GM10266 (cell line): Measurements from ENCODE around the gene ADAMTS17.

Experiments
- DNase-seq: peaks from one replicate; pipeline ENCODE4 v3.0.0; 2012; ENCODE audit errors: extremely low spot score
- TF ChIP-seq, protein P1 (sequence below): IDR thresholded peaks from 2 replicates; pipeline ENCODE4 v1.5.1; 2012; ENCODE audit warnings: mild to moderate bottlenecking, low read depth; ENCODE audit not compliant: control insufficient read depth, insufficient read depth; ENCODE audit errors: missing control alignments

The ADAMTS17 gene

GRCh38 chr15:99993262-99993661 lies 348.5 kb downstream of the ADAMTS17 start:
- TF ChIP-seq, protein P1, sequence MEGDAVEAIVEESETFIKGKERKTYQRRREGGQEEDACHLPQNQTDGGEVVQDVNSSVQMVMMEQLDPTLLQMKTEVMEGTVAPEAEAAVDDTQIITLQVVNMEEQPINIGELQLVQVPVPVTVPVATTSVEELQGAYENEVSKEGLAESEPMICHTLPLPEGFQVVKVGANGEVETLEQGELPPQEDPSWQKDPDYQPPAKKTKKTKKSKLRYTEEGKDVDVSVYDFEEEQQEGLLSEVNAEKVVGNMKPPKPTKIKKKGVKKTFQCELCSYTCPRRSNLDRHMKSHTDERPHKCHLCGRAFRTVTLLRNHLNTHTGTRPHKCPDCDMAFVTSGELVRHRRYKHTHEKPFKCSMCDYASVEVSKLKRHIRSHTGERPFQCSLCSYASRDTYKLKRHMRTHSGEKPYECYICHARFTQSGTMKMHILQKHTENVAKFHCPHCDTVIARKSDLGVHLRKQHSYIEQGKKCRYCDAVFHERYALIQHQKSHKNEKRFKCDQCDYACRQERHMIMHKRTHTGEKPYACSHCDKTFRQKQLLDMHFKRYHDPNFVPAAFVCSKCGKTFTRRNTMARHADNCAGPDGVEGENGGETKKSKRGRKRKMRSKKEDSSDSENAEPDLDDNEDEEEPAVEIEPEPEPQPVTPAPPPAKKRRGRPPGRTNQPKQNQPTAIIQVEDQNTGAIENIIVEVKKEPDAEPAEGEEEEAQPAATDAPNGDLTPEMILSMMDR, result no peak
- DNase-seq, result no peak

DNA sequence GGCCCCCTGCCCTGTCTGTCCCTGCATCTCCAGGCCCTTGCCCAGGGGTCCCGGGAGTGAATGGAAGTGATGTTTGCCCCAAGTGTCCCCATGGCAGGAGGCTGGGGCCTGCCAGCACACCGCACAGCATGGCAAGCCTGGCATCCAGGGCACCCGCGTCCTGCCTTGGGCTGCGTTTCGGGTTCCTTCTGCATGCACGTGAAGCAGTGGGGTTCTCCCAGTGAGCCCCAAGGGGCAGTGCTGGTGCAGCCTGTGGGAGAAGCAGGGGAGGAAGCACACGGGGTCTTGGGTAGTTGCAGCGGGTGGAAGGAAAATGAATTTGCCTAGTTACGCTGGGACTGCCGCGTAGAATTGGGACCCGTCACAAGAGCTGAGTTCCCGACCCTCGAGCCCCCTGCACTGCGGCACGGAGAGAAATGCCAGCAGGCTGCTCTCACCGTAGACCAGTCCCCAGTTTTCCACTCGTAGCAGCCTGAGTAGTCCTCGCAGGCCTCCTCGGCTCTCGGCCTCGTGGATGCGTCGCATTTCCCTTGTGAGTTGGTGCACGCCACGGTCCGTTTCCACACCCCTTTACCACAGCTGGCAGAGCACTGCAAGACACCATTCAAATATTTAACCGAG lies 349.1 kb downstream of the ADAMTS17 start:
- DNase-seq, result no peak
- TF ChIP-seq, protein P1, result no peak

- DNase-seq, result no peak
- TF ChIP-seq, protein P1, result no peak
Measured at GRCh38 chr15:99989095-99989494, 352.7 kb downstream of the ADAMTS17 start.

GRCh38 chr15:99987701-99988100 lies 354.1 kb downstream of the ADAMTS17 start:
- DNase-seq, result no peak
- TF ChIP-seq, protein P1, result no peak

DNA sequence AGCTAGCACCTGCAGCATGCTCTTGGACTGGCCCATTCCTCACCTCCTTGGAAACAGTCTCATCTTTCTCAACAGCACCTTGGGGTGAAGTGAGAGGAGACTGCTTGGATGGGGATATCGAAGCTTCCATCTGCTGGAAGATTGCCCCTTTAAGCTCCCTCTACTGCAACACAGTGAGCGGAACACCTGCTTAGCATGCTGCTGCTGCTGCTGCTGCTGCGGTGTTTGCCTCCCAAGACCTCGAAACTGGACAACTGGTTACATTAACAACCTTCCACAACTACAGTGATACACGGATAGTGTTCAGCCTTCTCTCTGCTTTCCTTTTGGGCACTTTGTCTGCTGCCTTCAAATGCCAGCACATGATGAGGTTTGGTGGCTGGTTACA lies 354.7 kb downstream of the ADAMTS17 start:
- TF ChIP-seq, protein P1, result no peak
- no peak for DNase-seq

GRCh38 chr15:99986297-99987118 lies 355.3 kb downstream of the ADAMTS17 start:
- TF ChIP-seq, protein P1, result no peak

DNA sequence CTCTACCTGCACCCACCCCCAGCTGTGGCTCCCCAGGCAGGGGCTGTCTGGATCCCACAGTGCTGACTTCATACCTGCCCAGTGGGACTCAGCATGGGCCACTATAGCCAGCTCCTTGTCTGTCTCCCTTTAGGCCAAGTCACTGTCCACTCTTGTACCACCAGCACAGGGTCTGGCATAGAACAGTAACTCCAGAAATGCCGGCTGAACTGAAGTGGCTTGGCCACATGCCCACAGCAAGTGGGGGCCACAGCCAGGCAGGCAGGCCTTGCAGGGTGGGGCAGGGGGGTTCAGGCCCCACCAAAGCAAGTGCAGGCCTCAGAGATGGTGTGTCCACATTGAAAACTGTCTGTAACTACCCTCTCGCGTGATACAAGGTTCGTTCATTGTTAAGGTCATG lies 355.9 kb downstream of the ADAMTS17 start:
- TF ChIP-seq, protein P1, result no peak
- no peak for DNase-seq

More at GRCh38 chr15:99986297-99987118, 355.3 kb downstream of the ADAMTS17 start:
- no peak for DNase-seq
